ENCODE measurements around the gene GASK1A. TPM values are rescaled to one million over a fixed set of nuclear protein-coding genes. Genes with fewer than 3 reads are reported as not detected.
"Not testable (repeated sequence)": the region's sequence is repeated elsewhere in the genome, so short reads cannot be mapped to it uniquely, and the experiment has no call there.

Gene GASK1A
- total and polyA plus RNA-seq, 2 of the 8 experiments (the other 6 are each of a cell fraction or from before 2014, with no cell fraction given), result 4.7 to 7.9 TPM

DNA sequence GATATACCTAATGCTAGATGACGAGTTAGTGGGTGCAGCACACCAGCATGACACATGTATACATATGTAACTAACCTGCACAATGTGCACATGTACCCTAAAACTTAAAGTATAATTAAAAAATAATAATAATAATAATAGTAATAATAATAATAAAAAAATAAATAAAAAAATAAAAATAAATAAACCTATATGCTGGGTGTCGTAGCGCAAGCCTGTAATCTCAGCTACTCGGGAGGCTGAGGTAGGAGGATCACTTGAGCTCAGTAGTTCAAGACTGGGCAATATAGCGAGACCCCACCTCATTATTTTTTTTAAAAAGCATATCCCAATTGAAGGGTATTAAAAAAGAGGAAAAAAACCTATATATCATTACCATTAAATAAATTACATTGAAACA, 91.6 kb downstream of the GASK1A start:
- H3K23ac ChIP-seq (ENCODE audit: insufficient read length); H3K9me3 ChIP-seq (ENCODE audit: insufficient read depth in 2 of 2, low read depth in 1 of 2, low read length in 1 of 2); H2BK12ac ChIP-seq (ENCODE audit: low read depth, low read length); H3K23me2 ChIP-seq (ENCODE audit: low read depth, low read length); POLR2A ChIA-PET (ENCODE audit: partially characterized antibody); H2BK20ac ChIP-seq (ENCODE audit: low read length); H3K79me2 ChIP-seq (ENCODE audit: control insufficient read depth in 1 of 2, insufficient read depth in 2 of 2, low read length in 2 of 2); H3K27me3 ChIP-seq (replicated peaks in 1 of 4; ENCODE audit: control insufficient read depth in 3 of 4, extremely low read depth in 1 of 4, insufficient read depth in 3 of 4, low read length in 3 of 4); H4K91ac ChIP-seq (replicated peaks; ENCODE audit: insufficient read length, low read length); H3K4me3 ChIP-seq (ENCODE audit: extremely low read depth in 1 of 4, insufficient read depth in 2 of 4, low read depth in 3 of 4, low read length in 4 of 4); DNase-seq (ENCODE audit: low read depth in 1 of 2, low spot score in 2 of 2); H2AFZ ChIP-seq (ENCODE audit: low read length); H2BK5ac ChIP-seq (ENCODE audit: low read depth, low read length); FAIRE-seq; H3K9ac ChIP-seq (replicated peaks in 1 of 4; ENCODE audit: extremely low read depth in 1 of 4, low read depth in 3 of 4, low read length in 3 of 4); H3K14ac ChIP-seq (ENCODE audit: insufficient read length); H3K18ac ChIP-seq (ENCODE audit: extremely low read depth, low read length); H3K56ac ChIP-seq (replicated peaks; ENCODE audit: insufficient read length, low read depth, low read length); H4K5ac ChIP-seq (ENCODE audit: insufficient read length, low read depth, low read length); H3K4ac ChIP-seq (replicated peaks; ENCODE audit: insufficient read length, low read depth, low read length); H3K36me3 ChIP-seq (ENCODE audit: control insufficient read depth in 2 of 4, insufficient read depth in 4 of 4, low read length in 3 of 4); H4K20me1 ChIP-seq (replicated peaks in 1 of 2; ENCODE audit: control insufficient read depth in 1 of 2, insufficient read depth in 2 of 2, low read length in 2 of 2); H2AK5ac ChIP-seq (ENCODE audit: low read depth, low read length); H3K79me1 ChIP-seq (ENCODE audit: low read depth, low read length); H3K27ac ChIP-seq (ENCODE audit: low read depth, low read length); H3K4me1 ChIP-seq (replicated peaks in 1 of 4; ENCODE audit: control insufficient read depth in 3 of 4, insufficient read depth in 4 of 4, low read length in 3 of 4); H2BK15ac ChIP-seq (ENCODE audit: low read length); H3K4me2 ChIP-seq (ENCODE audit: insufficient read depth in 1 of 2, low read depth in 2 of 2, low read length in 2 of 2); H2BK120ac ChIP-seq (replicated peaks; ENCODE audit: low read depth, low read length); H4K8ac ChIP-seq (ENCODE audit: extremely low read depth, insufficient read depth, low read length): not testable (repeated sequence)
- CTCF ChIA-PET (ENCODE audit: partially characterized antibody), result interaction anchor here (0.6 to 4.5 kb wide), 15 partner anchors 8 to 108 kb away, joined by 3 to 65 read pairs (median 6); partner anchors contain the start of gene GASK1A
- WGBS, 2 experiments (ENCODE audit: extremely low coverage in 1 of 2, insufficient coverage in 1 of 2, insufficient read length in 1 of 2, insufficient replicate concordance in 2 of 2, low coverage in 1 of 2, low lambda C conversion rate in 2 of 2, missing lambda C conversion rate in 1 of 2), result 93% methylated on average over 4 of the region's 5 CpGs; no CpG with 5 or more reads in 1 of the 2 experiments
